ENCODE data around the gene PCDHGC3. TPM values are rescaled to one million over a fixed set of nuclear protein-coding genes. Genes with fewer than 3 reads are reported as not detected.

Gene PCDHGC3
- total and polyA plus RNA-seq, 2 of the 8 experiments (the other 6 are each of a cell fraction or from before 2014, with no cell fraction given), result 4.7 to 18.6 TPM

DNA sequence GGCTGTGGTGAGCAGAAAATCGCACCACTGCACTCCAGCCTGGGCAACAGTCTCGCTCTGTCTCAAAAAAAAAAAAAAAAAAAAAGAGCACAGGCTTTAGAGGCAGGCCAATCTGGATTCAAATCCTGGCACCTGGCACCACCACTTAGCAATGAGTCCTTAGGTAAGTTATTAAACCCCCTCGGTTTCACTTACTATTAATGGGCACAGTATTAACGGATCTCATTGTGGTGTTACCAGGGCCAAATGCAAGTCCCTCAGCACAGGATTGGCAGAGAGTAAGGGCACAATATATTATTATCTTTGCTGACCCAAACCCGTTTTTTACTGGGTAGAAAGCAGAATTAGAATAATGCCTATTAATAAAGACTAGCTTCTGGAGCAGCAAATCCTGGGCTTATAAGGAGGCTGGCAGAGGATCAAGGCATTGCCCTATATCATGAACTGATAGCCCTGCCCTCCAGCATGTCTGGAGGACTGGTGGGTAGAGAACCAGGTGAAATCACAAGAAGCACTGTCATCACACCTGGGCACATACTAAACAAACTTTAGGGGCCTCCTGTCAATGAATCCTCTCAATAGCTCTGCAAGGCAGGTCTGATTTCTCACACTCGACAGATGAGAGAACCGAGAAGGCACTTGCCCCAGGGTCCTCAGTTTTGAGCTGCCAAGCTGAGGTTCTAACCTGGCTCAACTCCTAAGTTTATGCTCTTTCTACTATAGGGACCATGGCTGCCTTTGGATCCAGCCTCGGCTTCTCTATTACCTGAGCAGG is 30.8 kb downstream of the PCDHGC3 start:
- no peak for DNase-seq (ENCODE audit: low read depth in 1 of 2, low spot score in 2 of 2)
- H4K20me1 ChIP-seq (replicated peaks in 1 of 2; ENCODE audit: control insufficient read depth in 1 of 2, insufficient read depth in 2 of 2, low read length in 2 of 2), result no peaks in the 10 kb centered on the region
- no peaks in the 10 kb centered on the region for H3K27me3 ChIP-seq (replicated peaks in 1 of 4; ENCODE audit: control insufficient read depth in 3 of 4, extremely low read depth in 1 of 4, insufficient read depth in 3 of 4, low read length in 3 of 4)
- H3K4ac ChIP-seq (replicated peaks; ENCODE audit: insufficient read length, low read depth, low read length), result no peak overlapping the region
- no peaks in the 10 kb centered on the region; the same call in 1 of the 2 replicates for H3K23me2 ChIP-seq (ENCODE audit: low read depth, low read length)
- H3K56ac ChIP-seq (replicated peaks; ENCODE audit: insufficient read length, low read depth, low read length), result no peak overlapping the region
- H2BK20ac ChIP-seq (ENCODE audit: low read length), result no peak overlapping the region
- ChIA-PET CTCF (ENCODE audit: partially characterized antibody) (interaction anchor here (0.7 to 50.9 kb wide), 17 partner anchors 5 to 325 kb away, joined by 3 to 1236 read pairs (median 16); partner anchors contain the start of genes PCDHB10, PCDHB14, PCDHB15 and PCDHB16), POLR2A (ENCODE audit: partially characterized antibody) (interaction anchor here (0.7 to 1.1 kb wide), 2 partner anchors 8 to 22 kb away, joined by 3 to 4 read pairs; partner anchors contain the start of gene PCDHGC4)
- H2AK5ac ChIP-seq (ENCODE audit: low read depth, low read length), result no peak overlapping the region
- no peak overlapping the region for H2AFZ ChIP-seq (ENCODE audit: low read length)
- FAIRE-seq, result no peak
- no peak overlapping the region for H2BK12ac ChIP-seq (ENCODE audit: low read depth, low read length)
- H3K4me1 ChIP-seq (replicated peaks in 1 of 4; ENCODE audit: control insufficient read depth in 3 of 4, insufficient read depth in 4 of 4, low read length in 3 of 4), result peaks cover 4 to 14% (median 9%) of the 10 kb centered on the region in 4 experiments
- no peak overlapping the region for H3K4me3 ChIP-seq (ENCODE audit: extremely low read depth in 1 of 4, insufficient read depth in 2 of 4, low read depth in 3 of 4, low read length in 4 of 4)
- H2BK15ac ChIP-seq (ENCODE audit: low read length), result no peak overlapping the region
- no peaks in the 10 kb centered on the region for H3K79me2 ChIP-seq (ENCODE audit: control insufficient read depth in 1 of 2, insufficient read depth in 2 of 2, low read length in 2 of 2)
- peaks cover 0 to 7% (median 3%) of the 10 kb centered on the region in 4 experiments; a peak in 3 of 8 replicates for H3K36me3 ChIP-seq (ENCODE audit: control insufficient read depth in 2 of 4, insufficient read depth in 4 of 4, low read length in 3 of 4)
- no peak overlapping the region for H3K4me2 ChIP-seq (ENCODE audit: insufficient read depth in 1 of 2, low read depth in 2 of 2, low read length in 2 of 2)
- H3K14ac ChIP-seq (ENCODE audit: insufficient read length), result no peak overlapping the region
- no peak overlapping the region for H4K5ac ChIP-seq (ENCODE audit: insufficient read length, low read depth, low read length)
- H3K9ac ChIP-seq (replicated peaks in 1 of 4; ENCODE audit: extremely low read depth in 1 of 4, low read depth in 3 of 4, low read length in 3 of 4), result no peak overlapping the region
- H4K8ac ChIP-seq (ENCODE audit: extremely low read depth, insufficient read depth, low read length), result no peak overlapping the region
- H3K79me1 ChIP-seq (ENCODE audit: low read depth, low read length), result no peaks in the 10 kb centered on the region
- no peak overlapping the region for H4K91ac ChIP-seq (replicated peaks; ENCODE audit: insufficient read length, low read length)
- H3K18ac ChIP-seq (ENCODE audit: extremely low read depth, low read length), result no peak overlapping the region
- no peak overlapping the region for H2BK5ac ChIP-seq (ENCODE audit: low read depth, low read length)
- 87% methylated on average over 7 of the region's 8 CpGs; no CpG with 5 or more reads in 1 of the 2 experiments for WGBS, 2 experiments (ENCODE audit: extremely low coverage in 1 of 2, insufficient coverage in 1 of 2, insufficient read length in 1 of 2, insufficient replicate concordance in 2 of 2, low coverage in 1 of 2, low lambda C conversion rate in 2 of 2, missing lambda C conversion rate in 1 of 2)
- H2BK120ac ChIP-seq (replicated peaks; ENCODE audit: low read depth, low read length), result no peak overlapping the region
- H3K9me3 ChIP-seq (ENCODE audit: insufficient read depth in 2 of 2, low read depth in 1 of 2, low read length in 1 of 2), result no peaks in the 10 kb centered on the region
- no peak overlapping the region for H3K23ac ChIP-seq (ENCODE audit: insufficient read length)
- no peak overlapping the region for H3K27ac ChIP-seq (ENCODE audit: low read depth, low read length)
- TF ChIP-seq ASH2L (IDR thresholded peaks at IDR 0.05; ENCODE audit: low read length), result no peak
- TF ChIP-seq ZNF274 (IDR thresholded peaks at IDR 0.05; ENCODE audit: borderline replicate concordance, extremely low read depth, low read length), result no peak
- TF ChIP-seq KDM5A (IDR thresholded peaks at IDR 0.05; ENCODE audit: low read length), result no peak
- no peak for TF ChIP-seq RFX5 (IDR thresholded peaks at IDR 0.05; ENCODE audit: borderline replicate concordance, low read depth, low read length)
- TF ChIP-seq CHD2 (IDR thresholded peaks at IDR 0.05; ENCODE audit: low read length), result no peak
- TF ChIP-seq SIN3A (conservative IDR thresholded peaks at IDR 0.05 in 1 of 2, IDR thresholded peaks at IDR 0.05 in 1 of 2; ENCODE audit: low read depth in 1 of 2, low read length in 2 of 2), result no peak
- no peak for TF ChIP-seq SAP30 (IDR thresholded peaks at IDR 0.05; ENCODE audit: insufficient read depth, insufficient replicate concordance, low read length)
- TF ChIP-seq CBX8 (IDR thresholded peaks at IDR 0.05; ENCODE audit: borderline replicate concordance, low read depth, low read length), result no peak
- no peak for TF ChIP-seq FOSL1 (IDR thresholded peaks at IDR 0.05; ENCODE audit: insufficient read depth, low read depth, low read length)
- no peak for TF ChIP-seq TBP (IDR thresholded peaks at IDR 0.05; ENCODE audit: low read depth, low read length)
- no peak for TF ChIP-seq POLR2A (IDR thresholded peaks at IDR 0.05; ENCODE audit: control extremely low read depth in 1 of 2, low read depth in 2 of 2, low read length in 2 of 2)
- no peak for TF ChIP-seq CBX5 (IDR thresholded peaks at IDR 0.05; ENCODE audit: low read depth, low read length)
- no peak for TF ChIP-seq BCL11A (IDR thresholded peaks at IDR 0.05; ENCODE audit: low read depth in 2 of 2, low read length in 2 of 2)
